Stomach (tissue), 9 donors: ENCODE measurements around the gene MYL2. TPM values are rescaled to one million over a fixed set of nuclear protein-coding genes. Genes with fewer than 3 reads are reported as not detected.
A peak's percentile ranks its signal among the peaks of the same experiment; 100 is the strongest.

Experiments used
- DNase-seq, 2 donors: peaks; one replicate each; pipeline versions ENCODE4 v3.0.0 to v3.0.0-alpha.2; 2013 to 2019
- H3K27ac ChIP-seq, 5 donors: fragments of 200-600 bp in 4 of 5; sonication (generic) in 4 of 5; one replicate each; pipeline ENCODE4 v1.5.1; 2013 to 2019; ENCODE audit warnings: mild to moderate bottlenecking in 1 of 5, moderate library complexity in 1 of 5
- H3K27me3 ChIP-seq, 3 donors: fragments of 200-600 bp; sonication (generic); one replicate each; pipeline ENCODE4 v1.5.1; 2017 to 2019; ENCODE audit warnings: mixed run types in 1 of 3
- H3K36me3 ChIP-seq, 4 donors: fragments of 200-600 bp; sonication (generic); 1 replicate in 3 of 4; 2 replicates in 1 of 4; pipeline ENCODE4 v1.5.1; 2016 to 2019
- H3K4me1 ChIP-seq, 4 donors: fragments of 200-600 bp; sonication (generic); one replicate each; pipeline ENCODE4 v1.5.1; 2016 to 2019
- H3K4me3 ChIP-seq, 4 donors: fragments of 200-600 bp; sonication (generic) in 3 of 4; one replicate each; pipeline ENCODE4 v1.5.1; 2016 to 2019; ENCODE audit warnings: mild to moderate bottlenecking in 1 of 4
- H3K9me3 ChIP-seq, 4 donors: fragments of 200-600 bp; sonication (generic); one replicate each; pipeline ENCODE4 v1.5.1; 2016 to 2019
- CTCF ChIP-seq, 7 experiments: fragments of 450-650 bp in 4 of 7; fragments of 200-600 bp in 3 of 7; sonication (generic) in 3 of 7; IDR thresholded peaks; one replicate each; pipeline ENCODE4 v1.5.1; 2016 to 2019; ENCODE audit warnings: antibody characterized with exemption in 7 of 7, control low read depth in 2 of 7, mild to moderate bottlenecking in 1 of 7
- EP300 ChIP-seq: sonication (generic); formaldehyde crosslinking; IDR thresholded peaks from one replicate; pipeline ENCODE4 v1.6.1; 2017; ENCODE audit warnings: antibody characterized with exemption
- POLR2A ChIP-seq, 4 donors: fragments of 450-650 bp; IDR thresholded peaks; one replicate each; pipeline ENCODE4 v1.6.1; 2016; ENCODE audit warnings: antibody characterized with exemption in 4 of 4, control low read depth in 2 of 4, mild to moderate bottlenecking in 1 of 4, moderate library complexity in 1 of 4
- POLR2AphosphoS5 ChIP-seq, 3 donors: sonication (generic); formaldehyde crosslinking; IDR thresholded peaks; one replicate each; pipeline ENCODE4 v1.6.1; 2016; ENCODE audit warnings: antibody characterized with exemption in 3 of 3
- WGBS, 5 donors: extraction: QIAGEN DNeasy Blood & Tissue Kit in 3 of 5; methylation state at CpG; one replicate each; pipeline versions ENCODE4 v1.1.5 to v1.1.7; 2013 to 2018; 5-methylcytosine and 5-hydroxymethylcytosine counted together
- intact Hi-C: fragments of 100-400 bp; cut with DNase I; formaldehyde crosslinking; loops from one replicate; pipeline ENCODE4 v1.15.1; 2023; ENCODE audit warnings: low total_unique reads
- polyA plus RNA-seq, 3 donors: library from polyadenylated mRNA; stranded (reverse); fragments of 200-250 nt; gene quantifications; one replicate each; pipeline ENCODE4 v1.2.3, GENCODE V29; 2013
- total RNA-seq, 5 donors: library from RNA; depleted of rRNA; stranded (reverse); fragments of >200 nt; gene quantifications; one replicate each; pipeline versions ENCODE4 v1.1.0 to v1.2.3, GENCODE V29; 2014 to 2016
- donor health status: healthy with polysubstance abuse.
- donor health status: Bipolar disorder and iron deficiency.
- donor health status: healthy.

The MYL2 gene
- total and polyA plus RNA-seq, 8 donors = 1.1 to 38.0 (median 5.1) TPM; not detected in 4

GRCh38 chr12:110930348-110931314 lies 10.3 kb upstream of the MYL2 start:
- intact Hi-C loops = loop anchor here (10.0 kb wide), 1 partner anchor 374 kb away; no protein-coding TSS in a partner anchor
- no peak for DNase-seq
- Histone ChIP-seq H3K4me1 (no peaks in the 10 kb centered on the region), H3K27me3 (peaks cover 0 to 73% (median 12%) of the 10 kb centered on the region in 3 donors), H3K36me3 (no peaks in the 10 kb centered on the region), H3K9me3 (no peaks in the 10 kb centered on the region), H3K4me3 (no peak overlapping the region), H3K27ac (no peak overlapping the region)
- TF ChIP-seq CTCF (IDR thresholded peaks at IDR 0.05) = no peak
- TF ChIP-seq POLR2A (IDR thresholded peaks at IDR 0.05) = peak in 1 of 4 donors; percentile 43
- WGBS, 5 donors = 83 to 88% (median 85%) methylated on average over 19 to 21 of the region's 21 CpGs

GRCh38 chr12:110929818-110930217 lies 9.4 kb upstream of the MYL2 start:
- Histone ChIP-seq H3K27ac (no peak overlapping the region), H3K36me3 (no peaks in the 10 kb centered on the region), H3K9me3 (no peaks in the 10 kb centered on the region), H3K4me1 (no peaks in the 10 kb centered on the region), H3K4me3 (no peak overlapping the region), H3K27me3 (peaks cover 0 to 68% (median 13%) of the 10 kb centered on the region in 3 donors)
- TF ChIP-seq CTCF (IDR thresholded peaks at IDR 0.05) (no peak), POLR2A (IDR thresholded peaks at IDR 0.05) (no peak), EP300 (no peak), POLR2AphosphoS5 (IDR thresholded peaks at IDR 0.05) (no peak)
- intact Hi-C loops = loop anchor here (10.0 kb wide), 1 partner anchor 375 kb away; no protein-coding TSS in a partner anchor
- no peak for DNase-seq
- 85 to 100% (median 88%) methylated on average over 1 of the region's 1 CpG for WGBS, 5 donors

- Histone ChIP-seq H3K27me3 (peaks cover 0 to 69% (median 13%) of the 10 kb centered on the region in 3 donors), H3K9me3 (no peaks in the 10 kb centered on the region), H3K4me1 (no peaks in the 10 kb centered on the region), H3K27ac (no peak overlapping the region), H3K4me3 (no peak overlapping the region), H3K36me3 (no peaks in the 10 kb centered on the region)
- WGBS, 5 donors = 49 to 71% (median 57%) methylated on average over 5 to 7 of the region's 7 CpGs
- intact Hi-C loops = no loop called here
- TF ChIP-seq EP300 (no peak), POLR2AphosphoS5 (IDR thresholded peaks at IDR 0.05) (no peak), CTCF (IDR thresholded peaks at IDR 0.05) (no peak), POLR2A (IDR thresholded peaks at IDR 0.05) (no peak)
- no peak for DNase-seq
These were observed 8.3 kb upstream of the MYL2 start for GRCh38 chr12:110928700-110929099.

GRCh38 chr12:110927546-110927945 lies 7.2 kb upstream of the MYL2 start:
- Histone ChIP-seq H3K4me3 (no peak overlapping the region), H3K36me3 (no peaks in the 10 kb centered on the region), H3K27me3 (peaks cover 0 to 69% (median 13%) of the 10 kb centered on the region in 3 donors), H3K4me1 (no peaks in the 10 kb centered on the region), H3K9me3 (no peaks in the 10 kb centered on the region), H3K27ac (no peak overlapping the region)
- DNase-seq = no peak
- intact Hi-C loops = no loop called here
- no peak for TF ChIP-seq POLR2AphosphoS5 (IDR thresholded peaks at IDR 0.05)
- TF ChIP-seq EP300 = no peak
- TF ChIP-seq CTCF (IDR thresholded peaks at IDR 0.05) = no peak
- TF ChIP-seq POLR2A (IDR thresholded peaks at IDR 0.05) = no peak
- WGBS, 5 donors = 50 to 63% (median 56%) methylated on average over 6 of the region's 6 CpGs
